SK-N-SH treated with all-trans-retinoic acid at 6 μM for 48 hours (cell line): ENCODE measurements around the gene AKAP6.
"Not testable (repeated sequence)": the region's sequence is repeated elsewhere in the genome, so short reads cannot be mapped to it uniquely, and the experiment has no call there.

Source experiments
- TOX ChIP-seq: fragments of 250-450 bp; sonication (Bioruptor Pico); IDR thresholded peaks from 2 replicates; pipeline ENCODE4 v1.8.0; 2021; ENCODE audit warnings: mild to moderate bottlenecking, moderate library complexity, borderline replicate concordance
- TF ChIP-seq, protein P1 (sequence below): fragments of 250-450 bp; sonication (Bioruptor Pico); IDR thresholded peaks from 2 replicates; pipeline ENCODE4 v1.5.0; 2020; ENCODE audit warnings: mild to moderate bottlenecking, moderate library complexity

DNA sequence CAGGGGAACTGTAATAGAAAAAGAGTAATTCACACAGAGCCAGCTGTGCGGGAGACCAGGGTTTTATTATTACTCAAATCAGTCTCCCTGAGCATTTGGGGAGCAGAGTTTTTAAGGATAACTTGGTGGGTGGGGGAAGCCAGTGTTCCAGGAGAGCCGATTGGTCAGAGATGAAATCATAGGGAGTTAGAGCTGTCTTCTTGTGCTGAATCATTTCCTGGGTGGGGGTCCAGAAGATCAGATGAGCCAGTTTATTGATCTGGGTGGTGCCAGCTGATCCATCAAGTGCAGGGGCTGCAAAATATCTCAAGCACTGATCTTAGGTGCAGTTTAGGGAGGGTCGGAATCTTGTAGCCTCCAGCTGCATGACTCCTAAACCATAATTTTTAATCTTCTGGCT, 44.1 kb downstream of the AKAP6 start:
- not testable (repeated sequence) for TF ChIP-seq TOX (CRISPR knock-in tag)
- TF ChIP-seq, protein P1, sequence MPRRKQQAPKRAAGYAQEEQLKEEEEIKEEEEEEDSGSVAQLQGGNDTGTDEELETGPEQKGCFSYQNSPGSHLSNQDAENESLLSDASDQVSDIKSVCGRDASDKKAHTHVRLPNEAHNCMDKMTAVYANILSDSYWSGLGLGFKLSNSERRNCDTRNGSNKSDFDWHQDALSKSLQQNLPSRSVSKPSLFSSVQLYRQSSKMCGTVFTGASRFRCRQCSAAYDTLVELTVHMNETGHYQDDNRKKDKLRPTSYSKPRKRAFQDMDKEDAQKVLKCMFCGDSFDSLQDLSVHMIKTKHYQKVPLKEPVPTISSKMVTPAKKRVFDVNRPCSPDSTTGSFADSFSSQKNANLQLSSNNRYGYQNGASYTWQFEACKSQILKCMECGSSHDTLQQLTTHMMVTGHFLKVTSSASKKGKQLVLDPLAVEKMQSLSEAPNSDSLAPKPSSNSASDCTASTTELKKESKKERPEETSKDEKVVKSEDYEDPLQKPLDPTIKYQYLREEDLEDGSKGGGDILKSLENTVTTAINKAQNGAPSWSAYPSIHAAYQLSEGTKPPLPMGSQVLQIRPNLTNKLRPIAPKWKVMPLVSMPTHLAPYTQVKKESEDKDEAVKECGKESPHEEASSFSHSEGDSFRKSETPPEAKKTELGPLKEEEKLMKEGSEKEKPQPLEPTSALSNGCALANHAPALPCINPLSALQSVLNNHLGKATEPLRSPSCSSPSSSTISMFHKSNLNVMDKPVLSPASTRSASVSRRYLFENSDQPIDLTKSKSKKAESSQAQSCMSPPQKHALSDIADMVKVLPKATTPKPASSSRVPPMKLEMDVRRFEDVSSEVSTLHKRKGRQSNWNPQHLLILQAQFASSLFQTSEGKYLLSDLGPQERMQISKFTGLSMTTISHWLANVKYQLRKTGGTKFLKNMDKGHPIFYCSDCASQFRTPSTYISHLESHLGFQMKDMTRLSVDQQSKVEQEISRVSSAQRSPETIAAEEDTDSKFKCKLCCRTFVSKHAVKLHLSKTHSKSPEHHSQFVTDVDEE (CRISPR knock-in tag) = not testable (repeated sequence)
